BLaER1 (cell line): ENCODE data around the gene FNDC11.

Source experiments
- H3K27ac ChIP-seq: shearing (Covaris generic); formaldehyde crosslinking; 2 replicates; pipeline ENCODE4 v1.8.1; 2022
- H3K27me3 ChIP-seq: shearing (Covaris generic); formaldehyde crosslinking; 2 replicates; pipeline ENCODE4 v1.8.1; 2022
- H3K36me3 ChIP-seq: shearing (Covaris generic); formaldehyde crosslinking; 2 replicates; pipeline ENCODE4 v1.8.1; 2022
- H3K4me1 ChIP-seq: shearing (Covaris generic); formaldehyde crosslinking; 2 replicates; pipeline ENCODE4 v1.8.1; 2022
- H3K4me2 ChIP-seq: shearing (Covaris generic); formaldehyde crosslinking; 2 replicates; pipeline ENCODE4 v1.8.1; 2022
- H3K4me3 ChIP-seq: shearing (Covaris generic); formaldehyde crosslinking; 2 replicates; pipeline ENCODE4 v1.8.1; 2022
- H3K9ac ChIP-seq: shearing (Covaris generic); formaldehyde crosslinking; 2 replicates; pipeline ENCODE4 v1.8.1; 2022
- H3K9me3 ChIP-seq: shearing (Covaris generic); formaldehyde crosslinking; 2 replicates; pipeline ENCODE4 v1.8.1; 2022
- H4K20me1 ChIP-seq: shearing (Covaris generic); formaldehyde crosslinking; 2 replicates; pipeline ENCODE4 v1.8.1; 2022
- Cebpa-rat ChIP-seq: shearing (Covaris generic); IDR thresholded peaks from 2 replicates; pipeline ENCODE4 v1.8.1; 2022

Gene FNDC11

GRCh38 chr20:63522981-63523611 is 30.9 kb upstream of the FNDC11 start:
- peaks cover 58% of the 10 kb centered on the region for H3K4me1 ChIP-seq
- H3K9ac ChIP-seq = no peak overlapping the region
- peaks cover 21% of the 10 kb centered on the region for H3K36me3 ChIP-seq
- H4K20me1 ChIP-seq = peaks cover 61% of the 10 kb centered on the region
- no peak overlapping the region for H3K4me3 ChIP-seq
- peaks cover 11% of the 10 kb centered on the region for H3K9me3 ChIP-seq
- no peak for TF ChIP-seq Cebpa-rat
- H3K27me3 ChIP-seq = no peaks in the 10 kb centered on the region
- H3K4me2 ChIP-seq = no peak overlapping the region
- no peak overlapping the region for H3K27ac ChIP-seq

GRCh38 chr20:63525185-63525584 is 28.8 kb upstream of the FNDC11 start:
- H4K20me1 ChIP-seq = peaks cover 61% of the 10 kb centered on the region
- H3K36me3 ChIP-seq = peaks cover 21% of the 10 kb centered on the region
- no peak overlapping the region for H3K27ac ChIP-seq
- H3K4me1 ChIP-seq = peaks cover 42% of the 10 kb centered on the region
- no peaks in the 10 kb centered on the region for H3K27me3 ChIP-seq
- TF ChIP-seq Cebpa-rat = no peak
- 0 out of 2 replicates have a peak overlapping the region, but pooled peaks have one; percentile 1 for H3K4me2 ChIP-seq
- H3K9ac ChIP-seq = no peak overlapping the region
- no peak overlapping the region for H3K4me3 ChIP-seq
- peaks cover 11% of the 10 kb centered on the region for H3K9me3 ChIP-seq

- H3K9me3 ChIP-seq = peaks cover 11% of the 10 kb centered on the region
- H3K4me2 ChIP-seq = peak overlapping the region; percentile 36
- no peak overlapping the region for H3K9ac ChIP-seq
- no peaks in the 10 kb centered on the region for H3K27me3 ChIP-seq
- H3K4me1 ChIP-seq = peaks cover 48% of the 10 kb centered on the region
- H4K20me1 ChIP-seq = peaks cover 61% of the 10 kb centered on the region
- no peak overlapping the region for H3K27ac ChIP-seq
- TF ChIP-seq Cebpa-rat = no peak
- H3K4me3 ChIP-seq = no peak overlapping the region
- peaks cover 21% of the 10 kb centered on the region for H3K36me3 ChIP-seq
Measured at GRCh38 chr20:63525971-63526370, 28.0 kb upstream of the FNDC11 start.

GRCh38 chr20:63527184-63527583 is 26.8 kb upstream of the FNDC11 start:
- peaks cover 11% of the 10 kb centered on the region for H3K9me3 ChIP-seq
- peaks cover 46% of the 10 kb centered on the region for H3K4me1 ChIP-seq
- peaks cover 49% of the 10 kb centered on the region for H4K20me1 ChIP-seq
- no peak for TF ChIP-seq Cebpa-rat
- no peak overlapping the region for H3K9ac ChIP-seq
- peaks cover 18% of the 10 kb centered on the region for H3K36me3 ChIP-seq
- H3K27me3 ChIP-seq = 0 out of 2 replicates have a peak, but pooled peaks cover 3% of the 10 kb centered on the region
- no peak overlapping the region for H3K4me3 ChIP-seq
- H3K4me2 ChIP-seq = no peak overlapping the region
- H3K27ac ChIP-seq = no peak overlapping the region

GRCh38 chr20:63529180-63529860 is 24.6 kb upstream of the FNDC11 start:
- H3K4me2 ChIP-seq = no peak overlapping the region
- no peaks in the 10 kb centered on the region for H3K9me3 ChIP-seq
- H3K4me3 ChIP-seq = no peak overlapping the region

GRCh38 chr20:63529861-63530787 is 23.8 kb upstream of the FNDC11 start:
- Histone ChIP-seq H3K36me3 (no peaks in the 10 kb centered on the region), H3K4me1 (peaks cover 55% of the 10 kb centered on the region), H3K27me3 (peaks cover 14% of the 10 kb centered on the region; the same call in 1 of the 2 replicates), H3K9me3 (no peaks in the 10 kb centered on the region), H3K4me2 (no peak overlapping the region), H4K20me1 (peaks cover 24% of the 10 kb centered on the region), H3K9ac (no peak overlapping the region), H3K4me3 (no peak overlapping the region), H3K27ac (no peak overlapping the region)
- TF ChIP-seq Cebpa-rat = no peak

More at GRCh38 chr20:63529180-63529860, 24.6 kb upstream of the FNDC11 start:
- Histone ChIP-seq H3K27ac (no peak overlapping the region), H3K27me3 (peaks cover 6% of the 10 kb centered on the region; the same call in 1 of the 2 replicates), H3K4me1 (peaks cover 55% of the 10 kb centered on the region), H3K9ac (no peak overlapping the region), H3K36me3 (no peaks in the 10 kb centered on the region), H4K20me1 (peaks cover 32% of the 10 kb centered on the region)
- TF ChIP-seq Cebpa-rat = no peak

- Histone ChIP-seq H3K4me1 (peaks cover 54% of the 10 kb centered on the region), H3K27ac (no peak overlapping the region), H3K27me3 (peaks cover 17% of the 10 kb centered on the region; the same call in 1 of the 2 replicates), H3K9ac (no peak overlapping the region), H3K4me2 (no peak overlapping the region), H4K20me1 (peaks cover 18% of the 10 kb centered on the region; the same call in 1 of the 2 replicates), H3K9me3 (no peaks in the 10 kb centered on the region), H3K4me3 (no peak overlapping the region), H3K36me3 (no peaks in the 10 kb centered on the region)
- no peak for TF ChIP-seq Cebpa-rat
Measured at GRCh38 chr20:63530788-63531160, 23.2 kb upstream of the FNDC11 start.

GRCh38 chr20:63531686-63532448 is 22.1 kb upstream of the FNDC11 start:
- peaks cover 57% of the 10 kb centered on the region for H3K4me1 ChIP-seq
- peak overlapping the region; percentile 77 for H3K4me2 ChIP-seq
- TF ChIP-seq Cebpa-rat = no peak
- H3K36me3 ChIP-seq = no peaks in the 10 kb centered on the region
- peaks cover 17% of the 10 kb centered on the region; the same call in 1 of the 2 replicates for H3K27me3 ChIP-seq
- no peak overlapping the region for H3K4me3 ChIP-seq
- H3K27ac ChIP-seq = no peak overlapping the region
- no peak overlapping the region for H3K9ac ChIP-seq
- H4K20me1 ChIP-seq = peaks cover 9% of the 10 kb centered on the region; the same call in 1 of the 2 replicates
- no peaks in the 10 kb centered on the region for H3K9me3 ChIP-seq

GRCh38 chr20:63532449-63532971 is 21.4 kb upstream of the FNDC11 start:
- Histone ChIP-seq H3K9ac (no peak overlapping the region), H3K9me3 (no peaks in the 10 kb centered on the region), H3K36me3 (no peaks in the 10 kb centered on the region), H3K4me2 (peak overlapping the region; percentile 77), H3K4me3 (no peak overlapping the region), H3K27ac (0 out of 2 replicates have a peak overlapping the region, but pooled peaks have one; percentile 22), H3K4me1 (peaks cover 63% of the 10 kb centered on the region), H3K27me3 (peaks cover 17% of the 10 kb centered on the region; the same call in 1 of the 2 replicates), H4K20me1 (peaks cover 2% of the 10 kb centered on the region; the same call in 1 of the 2 replicates)
- no peak for TF ChIP-seq Cebpa-rat
